AG08395 (cell line): ENCODE measurements around the gene CNTN4.

Experiments
- DNase-seq: peaks from one replicate; pipeline ENCODE4 v3.0.0; 2012; ENCODE audit warnings: mixed read lengths, low spot score

CNTN4 gene

GRCh38 chr3:2268779-2269178 is 170.1 kb downstream of the CNTN4 start:
- DNase-seq, result no peak

DNA sequence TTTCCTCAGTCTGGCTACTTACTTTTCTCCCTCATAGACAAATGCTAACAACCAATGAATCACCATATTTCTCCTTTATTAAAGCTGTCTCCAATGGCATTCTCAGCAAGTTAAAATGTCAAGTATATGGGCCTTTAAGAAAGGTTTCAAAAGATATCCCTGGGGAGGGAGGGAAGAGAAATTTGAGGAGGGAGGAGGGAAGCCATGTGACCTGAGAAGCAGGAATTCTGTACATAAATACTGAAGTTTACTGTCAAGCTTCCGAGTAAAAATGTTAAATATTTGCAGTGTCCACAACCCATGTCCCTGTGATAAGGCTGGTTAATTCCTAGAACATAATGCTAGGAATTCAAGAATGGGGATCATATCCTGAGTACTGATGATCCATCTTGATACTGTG is 175.9 kb downstream of the CNTN4 start:
- no peak for DNase-seq

DNA sequence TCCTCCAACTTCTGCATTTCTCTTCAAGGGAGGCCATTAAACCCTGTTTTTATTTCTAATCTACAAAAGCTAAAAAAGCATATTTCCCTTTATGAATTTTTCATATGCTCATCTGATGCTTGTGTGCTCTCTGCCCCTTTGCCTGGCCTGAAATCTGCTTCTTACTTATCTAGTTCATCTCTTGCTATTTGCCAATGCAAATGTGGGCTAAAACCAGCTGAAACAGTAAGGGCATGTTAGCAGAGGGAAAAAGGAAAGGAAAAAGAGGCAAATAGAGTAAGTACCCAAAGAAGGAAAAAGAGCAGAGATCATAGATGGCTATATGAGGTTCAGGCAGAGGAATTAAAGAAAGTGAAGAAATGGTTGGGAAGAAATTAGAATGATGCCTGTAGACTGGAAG is 185.2 kb downstream of the CNTN4 start:
- DNase-seq, result no peak

DNA sequence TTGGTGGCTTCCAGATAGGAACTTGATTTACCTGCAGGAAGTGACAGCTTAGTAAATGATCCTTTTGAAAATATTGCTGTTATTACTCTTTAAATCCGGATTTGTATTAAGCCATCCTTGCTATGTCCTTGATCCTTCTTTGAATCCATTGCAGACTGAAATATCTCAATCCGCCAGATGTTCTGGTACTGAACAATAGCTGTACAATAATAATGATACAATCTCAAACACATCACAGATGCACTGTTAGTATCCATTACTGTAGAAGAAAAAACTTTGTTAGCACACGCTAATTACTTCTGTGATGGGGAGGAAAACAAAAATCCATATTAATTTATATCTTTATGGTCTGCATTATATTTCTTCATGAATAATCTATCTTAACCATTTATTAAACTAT is 202.3 kb downstream of the CNTN4 start:
- DNase-seq, result no peak

DNA sequence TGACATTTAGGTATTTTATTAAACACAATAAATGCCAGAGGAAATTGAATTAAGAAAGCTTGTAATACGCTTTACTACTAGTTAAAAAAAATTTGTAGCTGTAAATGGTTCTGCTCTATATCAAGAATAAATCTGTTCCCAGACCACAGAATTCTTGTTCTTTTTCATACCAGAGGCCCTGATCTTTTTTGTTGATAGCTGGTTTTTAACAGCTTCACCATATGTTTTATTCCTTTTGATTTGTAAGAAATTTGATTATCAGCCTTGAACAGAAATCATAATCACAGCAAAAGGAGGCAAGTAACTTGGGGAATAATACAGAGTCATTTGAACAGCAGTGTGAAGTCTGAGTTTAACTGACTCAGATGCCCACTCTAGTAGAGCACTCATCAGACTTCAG is 202.7 kb downstream of the CNTN4 start:
- no peak for DNase-seq

GRCh38 chr3:2303566-2303965 is 204.9 kb downstream of the CNTN4 start:
- no peak for DNase-seq

DNA sequence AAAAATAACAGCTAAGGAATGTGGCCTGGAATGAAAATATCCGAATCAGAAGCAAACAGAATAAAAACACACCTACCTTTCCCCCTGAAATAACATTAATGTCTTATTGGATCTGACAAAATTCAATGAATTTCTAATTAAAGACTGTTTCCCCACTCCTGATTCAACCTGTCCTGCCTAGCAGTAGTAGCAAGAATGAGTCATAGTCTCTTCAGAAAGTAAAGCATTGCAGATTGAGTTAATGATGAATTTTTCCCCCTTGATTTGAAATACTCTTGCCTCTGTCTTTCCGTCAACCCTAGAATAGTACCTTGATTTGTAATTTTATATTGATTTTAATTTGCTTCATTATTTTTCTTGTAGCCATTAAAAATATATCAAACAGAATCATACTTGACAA is 212.4 kb downstream of the CNTN4 start:
- DNase-seq, result no peak

DNA sequence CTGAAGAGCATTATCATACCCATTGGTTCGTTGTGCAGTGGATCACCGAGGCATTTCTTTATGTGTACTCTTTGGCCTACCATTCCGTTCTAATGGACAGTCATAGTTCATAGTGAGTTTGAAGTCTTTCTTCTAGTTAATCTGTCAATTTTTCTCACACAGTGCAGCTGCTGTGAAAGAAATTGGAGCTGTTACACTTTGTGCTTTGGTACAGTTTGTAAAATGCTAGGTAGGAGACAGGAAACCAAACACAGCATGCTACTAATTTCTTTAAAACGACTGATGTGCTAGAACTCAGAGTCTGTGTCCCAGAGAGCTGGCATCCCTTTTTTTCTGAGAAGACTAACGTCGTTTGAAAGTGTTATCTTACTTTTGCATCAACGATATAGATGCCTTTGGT is 218.9 kb downstream of the CNTN4 start:
- no peak for DNase-seq

DNA sequence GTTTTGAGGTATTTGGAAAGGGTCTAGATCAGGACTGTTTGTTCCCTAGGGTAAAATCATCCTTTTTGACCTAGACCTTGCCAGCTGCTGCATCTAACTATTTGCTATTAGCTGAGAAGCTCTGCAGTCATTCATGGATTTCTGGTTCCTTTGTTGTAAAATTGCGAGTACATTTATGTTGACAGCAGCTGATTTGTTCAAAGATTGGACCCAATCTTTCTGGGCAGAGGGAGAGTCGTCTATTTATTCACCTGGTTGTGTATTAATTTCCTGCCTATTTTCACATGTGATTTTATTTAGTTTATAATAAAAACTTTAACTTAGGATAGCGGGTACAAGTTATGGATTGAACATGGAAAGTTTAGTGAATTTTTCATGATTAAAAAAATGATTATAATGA is 236.3 kb downstream of the CNTN4 start:
- DNase-seq, result no peak

DNA sequence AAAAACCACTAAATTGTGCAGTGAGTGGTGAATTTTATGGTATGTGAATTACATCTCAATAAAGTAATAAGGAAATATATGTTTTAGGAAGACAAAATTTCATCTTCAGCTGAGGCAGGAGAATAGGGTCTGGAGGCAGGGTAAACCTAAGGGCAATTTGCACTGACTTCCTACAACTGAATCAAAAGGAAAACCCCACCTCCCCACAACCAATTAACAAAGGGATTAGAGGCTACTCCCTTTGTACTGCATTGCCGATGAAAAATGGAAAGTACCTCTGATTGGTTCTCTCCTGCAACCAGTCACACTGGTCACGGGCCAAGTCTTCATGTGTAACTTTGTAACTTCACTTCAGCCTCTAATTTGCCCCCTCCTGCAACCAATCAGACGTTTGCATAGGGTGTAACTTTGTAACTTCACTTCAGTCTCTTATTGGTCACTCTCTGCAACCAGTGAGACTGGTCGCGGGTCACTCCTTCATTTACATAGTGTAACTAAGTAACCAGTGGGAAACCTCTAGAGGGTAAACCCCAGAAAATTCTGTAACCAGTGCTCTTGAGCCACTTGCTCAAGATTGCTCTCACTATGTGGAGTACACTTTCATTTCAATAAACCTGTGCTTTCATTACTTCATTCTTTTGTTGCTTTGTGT is 244.5 kb downstream of the CNTN4 start:
- DNase-seq, result no peak

- no peak for DNase-seq
These were observed 253.6 kb downstream of the CNTN4 start for GRCh38 chr3:2352134-2352762.

DNA sequence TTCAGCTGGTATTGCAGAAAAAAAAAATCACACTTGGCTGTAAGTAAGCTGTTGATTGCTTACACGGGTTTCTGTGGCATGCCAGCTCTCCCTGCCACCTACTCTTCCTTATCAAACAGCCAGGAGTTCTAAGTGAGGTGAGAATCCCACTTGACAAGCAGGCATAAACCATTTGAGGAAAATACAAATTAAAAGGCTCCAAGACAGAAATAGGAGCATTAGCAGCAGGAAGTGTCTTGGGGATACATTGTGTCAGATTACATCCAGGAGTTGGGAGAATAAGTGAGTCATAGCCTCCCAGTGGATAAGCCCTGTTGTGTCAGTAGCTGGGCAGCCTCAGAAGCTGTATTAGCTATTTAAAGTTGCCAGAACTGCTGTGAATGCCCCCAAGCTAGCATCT is 256.0 kb downstream of the CNTN4 start:
- no peak for DNase-seq

DNA sequence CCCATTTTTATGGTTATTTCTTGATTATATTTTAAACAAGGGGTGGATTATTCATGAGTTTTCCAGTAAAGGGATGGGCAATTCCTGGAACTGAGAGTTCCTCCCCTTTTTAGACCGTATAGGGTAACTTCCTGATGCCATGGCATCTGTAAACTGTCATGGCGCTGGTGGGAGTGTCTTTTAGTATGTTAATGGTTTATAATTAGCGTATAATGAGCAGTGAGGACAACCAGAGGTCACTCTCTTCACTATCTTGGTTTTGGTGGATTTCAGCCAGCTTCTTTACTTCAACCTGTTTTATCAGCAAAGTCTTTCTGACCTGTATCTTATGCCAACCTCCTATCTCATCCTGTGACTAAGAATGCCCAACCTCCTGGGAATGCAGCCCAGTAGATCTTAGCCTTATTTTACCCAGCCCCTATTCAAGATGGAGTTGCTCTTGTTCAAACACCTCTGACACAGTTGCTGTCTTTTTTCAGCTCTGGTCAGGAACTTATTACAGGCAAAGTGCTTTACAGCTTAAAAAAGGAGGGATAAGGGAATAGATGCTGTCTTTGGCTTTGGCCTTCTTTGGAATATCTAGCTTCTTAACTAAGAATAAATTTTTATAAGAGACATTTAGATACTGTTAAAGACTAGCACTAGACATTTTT is 257.8 kb downstream of the CNTN4 start:
- DNase-seq, result no peak

DNA sequence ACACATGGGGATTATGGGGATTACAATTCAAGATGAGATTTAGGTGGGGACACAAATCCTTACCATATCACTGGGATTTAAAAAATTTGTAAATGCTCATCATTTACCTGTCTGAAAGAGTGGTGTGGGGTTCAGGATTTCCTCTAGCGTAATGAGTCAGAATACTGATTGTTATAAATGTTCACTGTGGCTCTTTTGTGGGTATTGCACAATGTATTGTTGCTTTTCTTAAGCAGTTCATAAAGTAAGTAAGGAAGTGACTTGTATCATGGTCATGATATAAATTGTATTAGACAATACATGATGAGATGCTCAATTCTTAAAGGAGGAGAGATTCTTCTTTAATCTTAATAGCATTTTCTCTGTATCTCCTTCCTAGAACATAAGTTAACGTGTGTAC is 262.1 kb downstream of the CNTN4 start:
- DNase-seq, result no peak

DNA sequence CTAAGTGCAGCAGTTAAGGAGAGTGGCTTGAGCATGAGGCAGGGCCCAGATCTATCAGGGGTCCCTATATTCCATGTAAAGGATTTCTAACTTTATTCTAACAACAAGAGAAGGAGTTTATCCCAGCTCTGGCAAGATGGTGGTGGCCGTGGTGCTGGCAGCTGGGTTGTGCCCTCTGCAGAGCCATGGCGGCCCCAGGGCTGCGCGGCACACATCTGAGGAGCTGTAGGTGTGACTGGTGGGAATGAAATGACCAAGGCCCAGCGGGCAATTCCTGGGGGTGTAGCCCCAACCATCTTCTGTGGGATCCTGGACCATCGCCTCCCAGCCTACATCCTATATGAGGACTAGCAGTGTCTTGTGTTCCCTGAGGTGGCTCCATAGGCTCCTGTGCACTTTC is 263.5 kb downstream of the CNTN4 start:
- no peak for DNase-seq

- no peak for DNase-seq
These were observed 265.2 kb downstream of the CNTN4 start for GRCh38 chr3:2363854-2364253.

DNA sequence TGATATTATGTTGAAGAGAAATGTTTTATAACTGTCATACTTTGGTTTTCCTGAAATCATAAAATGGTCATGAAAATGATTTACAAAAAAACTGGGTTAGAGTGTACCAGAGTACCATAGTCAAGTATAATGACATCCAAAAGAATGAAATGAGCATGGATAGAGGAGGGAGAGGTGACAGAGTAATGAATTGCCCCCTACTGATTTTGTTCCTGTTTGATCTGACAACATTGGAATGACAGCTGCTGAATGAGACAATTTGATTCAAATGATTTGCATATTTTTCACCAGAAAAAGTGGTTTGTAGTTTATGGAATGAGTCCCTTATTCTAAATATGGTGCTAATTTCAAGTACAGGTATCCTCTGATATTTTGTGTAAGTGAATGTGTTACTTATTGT is 271.7 kb downstream of the CNTN4 start:
- DNase-seq, result no peak

DNA sequence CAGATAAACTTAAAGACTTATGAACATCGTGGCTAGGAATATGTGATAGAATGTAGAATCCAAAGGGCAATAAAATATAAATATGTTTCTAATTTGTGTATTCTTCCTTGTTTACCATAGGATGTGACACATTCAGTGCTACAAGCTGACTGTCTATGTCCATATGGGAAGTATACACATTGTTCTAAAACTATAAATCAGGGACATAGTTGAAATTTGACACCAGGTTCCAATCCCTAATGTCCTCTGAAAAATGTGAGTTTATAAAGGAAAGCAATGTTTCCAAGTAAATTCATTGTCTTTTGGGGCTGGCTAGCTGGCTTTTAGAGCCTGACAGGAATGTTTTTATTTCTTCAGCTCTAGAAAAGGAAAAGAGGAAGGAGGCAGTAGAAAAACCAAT is 273.6 kb downstream of the CNTN4 start:
- no peak for DNase-seq

DNA sequence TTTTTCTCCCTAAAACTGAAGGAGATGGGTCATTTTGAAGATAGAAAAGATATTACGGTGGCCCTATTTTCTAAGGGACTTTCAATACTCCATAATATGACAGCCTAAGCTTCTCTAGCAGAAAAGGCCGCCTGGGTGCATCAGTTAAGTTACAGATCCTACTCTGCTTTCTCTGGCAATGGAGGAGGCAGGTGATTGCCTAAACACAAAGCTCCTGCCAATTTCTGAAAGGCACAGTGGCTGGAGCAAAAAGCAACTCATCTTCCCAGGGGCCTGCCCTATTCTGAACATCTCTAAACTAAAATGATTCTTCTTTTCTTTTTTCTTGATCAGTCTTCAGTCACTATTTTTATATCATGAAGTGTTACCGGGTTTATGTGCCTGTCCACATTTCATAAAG is 276.7 kb downstream of the CNTN4 start:
- DNase-seq, result no peak

DNA sequence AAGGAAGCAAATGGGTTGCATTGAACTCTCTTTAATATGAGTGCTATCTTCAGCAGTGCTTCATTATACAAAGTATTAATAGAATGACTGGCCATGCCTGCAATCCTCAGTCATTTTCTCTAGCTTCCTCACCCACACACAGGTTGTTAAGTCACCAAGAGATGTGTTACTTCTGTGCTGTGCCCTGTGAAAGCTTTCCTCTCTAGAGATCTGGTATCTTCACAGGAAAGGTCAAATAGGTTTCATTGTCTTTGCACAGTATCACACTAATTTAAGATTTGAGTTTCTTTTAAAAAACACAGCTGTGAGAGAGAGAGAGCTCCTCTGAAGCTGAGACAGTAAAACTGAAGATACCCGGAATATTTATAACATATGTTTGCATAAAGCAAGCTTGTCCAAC is 278.6 kb downstream of the CNTN4 start:
- DNase-seq, result no peak

- no peak for DNase-seq
These were observed 292.4 kb downstream of the CNTN4 start for GRCh38 chr3:2390926-2391532.

- no peak for DNase-seq
These were observed 293.2 kb downstream of the CNTN4 start for GRCh38 chr3:2391896-2392295.

GRCh38 chr3:2392981-2393380 is 294.3 kb downstream of the CNTN4 start:
- no peak for DNase-seq
